Measurements from ENCODE around the gene IFT27. TPM values are rescaled to one million over a fixed set of nuclear protein-coding genes. Genes with fewer than 3 reads are reported as not detected.

The IFT27 gene
- total and polyA plus RNA-seq, 4 experiments from 2014 or later, result 9.8 to 42.6 (median 24.7) TPM

DNA sequence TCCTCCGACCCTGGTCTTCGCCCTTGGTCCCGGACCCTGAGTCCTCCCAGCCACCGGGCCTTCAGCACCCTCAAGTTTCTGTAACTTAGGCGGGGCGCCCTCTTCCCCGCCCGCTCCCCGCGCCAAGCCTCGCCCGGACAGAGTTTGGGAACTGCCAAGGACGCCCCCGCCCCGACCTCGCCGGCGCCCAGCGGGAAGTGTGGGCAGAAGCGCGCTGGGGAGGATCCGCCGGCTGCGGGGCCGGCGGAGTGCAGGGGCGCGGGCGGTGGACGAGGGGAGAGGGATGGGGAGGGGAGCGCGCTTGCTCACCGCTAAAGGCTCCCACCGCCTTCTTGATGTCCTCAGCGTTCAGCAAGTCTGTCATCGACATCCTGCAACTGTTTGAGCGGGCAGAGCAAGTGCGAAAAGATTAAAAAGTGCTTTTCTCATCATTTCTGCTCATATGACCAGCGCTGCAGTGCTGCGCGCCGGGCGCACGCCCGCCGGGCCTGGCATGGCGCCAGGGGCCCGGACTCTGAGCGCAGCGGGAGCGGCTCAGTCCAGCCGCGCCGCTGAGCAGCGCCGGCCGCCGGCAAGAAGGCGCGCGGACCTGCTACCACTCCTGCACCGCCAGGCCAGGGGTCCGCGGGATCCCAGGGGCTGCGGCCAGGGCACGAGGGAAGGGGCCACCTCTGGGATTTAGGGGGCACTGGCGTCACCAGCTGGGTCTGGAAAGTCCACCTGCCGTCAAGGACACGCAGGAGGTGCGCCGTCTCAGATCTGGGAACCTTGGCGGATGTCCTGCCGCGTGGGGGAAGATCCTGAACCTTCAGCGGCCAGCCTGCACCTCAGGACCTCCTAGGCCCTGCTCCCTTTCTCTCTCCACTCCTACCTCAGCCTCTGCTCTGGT lies 41.0 kb upstream of the IFT27 start, which contains the start of gene PVALB:
TSS of gene PVALB (minus strand) at position 400 of the 889 bp plus-strand sequence. CDS start at position 370, 30 bp downstream.
- H3K4me3 Mint-ChIP-seq, result peak within 1 kb of the TSS in 5 of 8 donors; percentile 24 to 62 (median 41)
- no peak within 1 kb of the TSS for H3K4me3 ChIP-seq (ENCODE audit: low read length in 2 of 2)
- H3K36me3 ChIP-seq (ENCODE audit: insufficient read depth, low read length), result no peaks in the 10 kb centered on the region
- no peak within 1 kb of the TSS for H3K27ac Mint-ChIP-seq
- ChIA-PET CTCF (ENCODE audit: partially characterized antibody) (no interaction called here), POLR2A (ENCODE audit: partially characterized antibody) (no interaction called here)
- H3K9me3 ChIP-seq (ENCODE audit: control insufficient read depth in 1 of 2, low read length in 2 of 2), result no peaks in the 10 kb centered on the region
- H3K36me3 Mint-ChIP-seq, result no peaks in the 10 kb centered on the region
- intact Hi-C loops (cut with micrococcal nuclease), result no loop called here
- H3K4me1 Mint-ChIP-seq, result peaks cover 0 to 11% (median 5%) of the 10 kb centered on the region in 4 donors
- peaks cover 14% of the 10 kb centered on the region for H3K4me1 ChIP-seq (ENCODE audit: insufficient read depth, low read length)
- DNase-seq, result no peak
- H3K27ac ChIP-seq (ENCODE audit: low read depth, low read length), result no peak within 1 kb of the TSS
- peaks cover 54 to 57% of the 10 kb centered on the region in 2 donors for H3K27me3 Mint-ChIP-seq
- H3K27me3 ChIP-seq (ENCODE audit: insufficient read depth, low read length), result peaks cover 33% of the 10 kb centered on the region
- H3K9me3 Mint-ChIP-seq, result no peaks in the 10 kb centered on the region

DNA sequence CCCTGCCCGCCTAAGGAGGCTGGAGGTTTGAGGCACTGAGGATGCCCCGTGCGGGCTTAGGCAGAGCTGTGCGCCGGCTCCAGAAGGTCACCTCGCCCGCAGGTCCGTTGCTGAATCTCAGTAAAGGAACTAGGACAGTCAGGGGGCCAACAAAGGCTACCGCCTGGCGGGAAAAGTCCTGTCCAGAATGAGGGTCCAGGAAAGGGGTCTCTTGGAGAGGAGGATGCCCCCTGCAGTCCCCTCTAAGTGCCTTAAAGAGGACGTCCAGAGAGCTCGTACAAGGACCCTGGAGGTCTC lies 40.4 kb upstream of the IFT27 start:
- intact Hi-C loops (cut with micrococcal nuclease), result no loop called here
- Histone ChIP-seq H3K4me3 (ENCODE audit: low read length in 2 of 2) (no peak overlapping the region), H3K27ac (ENCODE audit: low read depth, low read length) (no peak overlapping the region), H3K36me3 (ENCODE audit: insufficient read depth, low read length) (no peaks in the 10 kb centered on the region), H3K9me3 (ENCODE audit: control insufficient read depth in 1 of 2, low read length in 2 of 2) (no peaks in the 10 kb centered on the region), H3K27me3 (ENCODE audit: insufficient read depth, low read length) (peaks cover 33% of the 10 kb centered on the region), H3K4me1 (ENCODE audit: insufficient read depth, low read length) (peaks cover 14% of the 10 kb centered on the region)
- no peak for DNase-seq
- CTCF ChIA-PET (ENCODE audit: partially characterized antibody), result no interaction called here
- peak overlapping the region in 2 of 8 donors; percentile 23 to 25 for H3K4me3 Mint-ChIP-seq
- no peaks in the 10 kb centered on the region for H3K36me3 Mint-ChIP-seq
- no peaks in the 10 kb centered on the region for H3K9me3 Mint-ChIP-seq
- POLR2A ChIA-PET (ENCODE audit: partially characterized antibody), result no interaction called here
- no peak overlapping the region for H3K27ac Mint-ChIP-seq
- peaks cover 50 to 57% of the 10 kb centered on the region in 2 donors for H3K27me3 Mint-ChIP-seq
- peaks cover 0 to 11% (median 5%) of the 10 kb centered on the region in 4 donors for H3K4me1 Mint-ChIP-seq

DNA sequence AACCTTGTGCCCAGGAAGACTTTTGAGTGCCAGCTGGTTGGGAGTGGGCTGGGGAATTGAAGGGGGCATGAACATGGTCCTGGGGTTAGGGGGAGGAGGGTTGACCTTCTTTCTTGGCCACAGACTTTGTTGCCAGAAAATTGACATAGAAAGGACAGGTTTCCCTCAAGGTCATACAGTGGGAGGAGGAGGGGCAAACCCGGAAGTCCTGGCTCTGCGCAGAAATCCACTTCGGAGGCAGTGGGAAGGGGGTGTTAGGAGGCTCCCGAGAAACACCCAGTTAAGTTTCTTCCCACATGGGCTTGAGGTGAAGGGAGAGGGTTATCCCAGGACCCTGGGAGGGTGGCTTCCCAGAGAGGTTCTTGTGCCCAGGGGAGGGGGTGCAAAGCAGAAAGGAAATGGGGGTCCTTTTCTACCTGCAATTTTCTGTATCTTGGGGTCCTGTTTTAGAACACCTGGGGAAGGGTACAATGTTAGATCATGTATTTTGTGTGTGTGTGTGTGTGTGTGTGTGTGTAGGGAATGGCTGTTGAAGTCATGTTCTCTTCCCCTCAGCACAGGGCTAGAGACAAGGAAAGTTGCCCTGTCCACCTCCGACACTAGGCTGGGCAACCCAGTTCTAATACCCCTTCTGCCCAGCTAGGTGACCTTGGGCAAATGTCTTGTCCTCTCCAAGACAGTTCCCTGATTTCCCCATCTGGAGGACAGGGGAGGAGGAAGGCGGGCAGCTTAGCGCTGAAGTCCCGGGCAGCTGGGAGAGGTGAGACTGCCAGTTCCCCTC lies 39.8 kb upstream of the IFT27 start:
- ChIA-PET CTCF (ENCODE audit: partially characterized antibody) (no interaction called here), POLR2A (ENCODE audit: partially characterized antibody) (no interaction called here)
- peaks cover 49 to 57% of the 10 kb centered on the region in 2 donors for H3K27me3 Mint-ChIP-seq
- intact Hi-C loops (cut with micrococcal nuclease), result no loop called here
- Histone ChIP-seq H3K4me3 (ENCODE audit: low read length in 2 of 2) (no peak overlapping the region), H3K36me3 (ENCODE audit: insufficient read depth, low read length) (no peaks in the 10 kb centered on the region), H3K27ac (ENCODE audit: low read depth, low read length) (no peak overlapping the region), H3K9me3 (ENCODE audit: control insufficient read depth in 1 of 2, low read length in 2 of 2) (no peaks in the 10 kb centered on the region), H3K27me3 (ENCODE audit: insufficient read depth, low read length) (peaks cover 33% of the 10 kb centered on the region), H3K4me1 (ENCODE audit: insufficient read depth, low read length) (peaks cover 14% of the 10 kb centered on the region)
- H3K27ac Mint-ChIP-seq, result no peak overlapping the region
- peaks cover 0 to 11% (median 5%) of the 10 kb centered on the region in 4 donors for H3K4me1 Mint-ChIP-seq
- peak overlapping the region in 3 of 8 donors; percentile 21 to 41 (median 33) for H3K4me3 Mint-ChIP-seq
- DNase-seq, result no peak
- no peaks in the 10 kb centered on the region for H3K9me3 Mint-ChIP-seq
- H3K36me3 Mint-ChIP-seq, result no peaks in the 10 kb centered on the region

DNA sequence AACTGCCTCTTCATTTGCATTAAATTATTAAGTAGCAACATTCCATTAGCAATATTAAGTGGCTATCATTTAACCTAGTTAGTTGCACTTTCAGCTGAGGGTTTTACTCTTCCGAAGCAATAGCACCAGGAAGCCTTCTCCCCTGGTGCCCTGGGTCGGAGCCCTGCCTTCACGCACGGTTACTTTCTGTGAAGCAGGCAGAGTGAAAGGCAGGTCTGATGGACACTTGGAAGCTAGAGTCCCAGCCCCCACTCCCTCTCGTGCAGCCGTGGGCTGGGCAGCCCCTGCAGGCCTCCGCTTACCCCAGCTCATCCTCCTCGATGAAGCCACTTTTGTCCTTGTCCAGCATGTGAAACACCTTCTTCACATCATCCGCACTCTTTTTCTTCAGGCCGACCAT lies 38.9 kb upstream of the IFT27 start:
- Mint-ChIP-seq H3K36me3 (no peaks in the 10 kb centered on the region), H3K4me1 (peaks cover 0 to 11% (median 5%) of the 10 kb centered on the region in 4 donors), H3K4me3 (no peak overlapping the region), H3K27ac (no peak overlapping the region), H3K9me3 (no peaks in the 10 kb centered on the region), H3K27me3 (peaks cover 45 to 50% of the 10 kb centered on the region in 2 donors)
- intact Hi-C loops (cut with micrococcal nuclease), result no loop called here
- Histone ChIP-seq H3K27ac (ENCODE audit: low read depth, low read length) (no peak overlapping the region), H3K9me3 (ENCODE audit: control insufficient read depth in 1 of 2, low read length in 2 of 2) (no peaks in the 10 kb centered on the region), H3K4me3 (ENCODE audit: low read length in 2 of 2) (no peak overlapping the region), H3K27me3 (ENCODE audit: insufficient read depth, low read length) (peaks cover 33% of the 10 kb centered on the region), H3K36me3 (ENCODE audit: insufficient read depth, low read length) (no peaks in the 10 kb centered on the region), H3K4me1 (ENCODE audit: insufficient read depth, low read length) (peaks cover 14% of the 10 kb centered on the region)
- DNase-seq, result no peak
- CTCF ChIA-PET (ENCODE audit: partially characterized antibody), result no interaction called here
- POLR2A ChIA-PET (ENCODE audit: partially characterized antibody), result no interaction called here

- DNase-seq, result no peak
- Mint-ChIP-seq H3K27me3 (peaks cover 27 to 28% of the 10 kb centered on the region in 2 donors), H3K36me3 (no peaks in the 10 kb centered on the region), H3K4me3 (no peak overlapping the region), H3K27ac (no peak overlapping the region), H3K4me1 (peaks cover 13 to 22% (median 15%) of the 10 kb centered on the region in 4 donors), H3K9me3 (no peaks in the 10 kb centered on the region)
- Histone ChIP-seq H3K36me3 (ENCODE audit: insufficient read depth, low read length) (no peaks in the 10 kb centered on the region), H3K9me3 (ENCODE audit: control insufficient read depth in 1 of 2, low read length in 2 of 2) (no peaks in the 10 kb centered on the region), H3K4me1 (ENCODE audit: insufficient read depth, low read length) (peaks cover 21% of the 10 kb centered on the region), H3K27ac (ENCODE audit: low read depth, low read length) (no peak overlapping the region), H3K4me3 (ENCODE audit: low read length in 2 of 2) (no peak overlapping the region), H3K27me3 (ENCODE audit: insufficient read depth, low read length) (peaks cover 16% of the 10 kb centered on the region)
- POLR2A ChIA-PET (ENCODE audit: partially characterized antibody), result no interaction called here
- intact Hi-C loops (cut with micrococcal nuclease), result no loop called here
- CTCF ChIA-PET (ENCODE audit: partially characterized antibody), result no interaction called here
These were observed 35.3 kb upstream of the IFT27 start for GRCh38 chr22:36811094-36811800.

- H3K27ac ChIP-seq (ENCODE audit: low read depth, low read length), result no peak overlapping the region
- POLR2A ChIA-PET (ENCODE audit: partially characterized antibody), result interaction anchor here (0.6 kb wide), 1 partner anchor 390 kb away, joined by 3 read pairs; no protein-coding TSS in a partner anchor
- Mint-ChIP-seq H3K4me1 (peaks cover 13 to 22% (median 15%) of the 10 kb centered on the region in 4 donors), H3K4me3 (no peak overlapping the region), H3K9me3 (no peaks in the 10 kb centered on the region), H3K27ac (peak overlapping the region in 1 of 7 donors; percentile 59), H3K36me3 (no peaks in the 10 kb centered on the region), H3K27me3 (peaks cover 14 to 22% of the 10 kb centered on the region in 2 donors)
- DNase-seq, result no peak
- H3K27me3 ChIP-seq (ENCODE audit: insufficient read depth, low read length), result no peaks in the 10 kb centered on the region
- intact Hi-C loops (cut with micrococcal nuclease), result no loop called here
- CTCF ChIA-PET (ENCODE audit: partially characterized antibody), result no interaction called here
- H3K9me3 ChIP-seq (ENCODE audit: control insufficient read depth in 1 of 2, low read length in 2 of 2), result no peaks in the 10 kb centered on the region
- no peaks in the 10 kb centered on the region for H3K36me3 ChIP-seq (ENCODE audit: insufficient read depth, low read length)
- peaks cover 15% of the 10 kb centered on the region for H3K4me1 ChIP-seq (ENCODE audit: insufficient read depth, low read length)
- no peak overlapping the region for H3K4me3 ChIP-seq (ENCODE audit: low read length in 2 of 2)
These were observed 33.4 kb upstream of the IFT27 start for GRCh38 chr22:36809351-36809750.
